Fibroblast of lung (primary cell): ENCODE data around the gene DLL3.

Experiments used
- CTCF ChIP-seq, 2 donors: IDR thresholded peaks in 1 of 2; conservative IDR thresholded peaks in 1 of 2; 1 replicate in 1 of 2; 2 replicates in 1 of 2; pipeline ENCODE4 v1.5.1; 2011 to 2012; ENCODE audit warnings: low read length in 2 of 2, control low read depth in 1 of 2, inconsistent platforms in 1 of 2, low read depth in 1 of 2, mild to moderate bottlenecking in 1 of 2
- EZH2 ChIP-seq: IDR thresholded peaks from 2 replicates; pipeline ENCODE4 v1.5.1; 2012; ENCODE audit warnings: low read length, control low read depth, mild to moderate bottlenecking; ENCODE audit errors: missing control alignments

- no peak for TF ChIP-seq CTCF (conservative IDR thresholded peaks at IDR 0.05 in 1 of 2, IDR thresholded peaks at IDR 0.05 in 1 of 2; ENCODE audit: low read depth in 1 of 2, low read length in 2 of 2)
- TF ChIP-seq EZH2: no peak
These were observed 6.0 kb upstream of the DLL3 start for GRCh38 chr19:39492788-39493187.
